GM12891 (cell line): Measurements from ENCODE around the gene SENP3.

Experiments used
- DNase-seq: peaks from one replicate; pipeline ENCODE4 v3.0.0; 2011; ENCODE audit warnings: low spot score; ENCODE audit not compliant: insufficient read length
- FAIRE-seq: peaks from 2 replicates; lab custom pipeline; 2011; peaks lifted over from hg19 to GRCh38; lab: Jason Lieb, UNC
- PAX5 ChIP-seq: IDR thresholded peaks from 2 replicates; pipeline ENCODE4 v1.6.1; 2011; ENCODE audit warnings: low read length, moderate library complexity, mild to moderate bottlenecking; ENCODE audit not compliant: insufficient read depth, severe bottlenecking
- POLR2A ChIP-seq: IDR thresholded peaks from 2 replicates; pipeline ENCODE4 v1.6.1; 2011; ENCODE audit warnings: low read depth, low read length, control low read depth
- POLR2AphosphoS5 ChIP-seq: IDR thresholded peaks from 2 replicates; pipeline ENCODE4 v1.6.1; 2011; ENCODE audit warnings: low read depth, low read length, control low read depth
- POU2F2 ChIP-seq: IDR thresholded peaks from 2 replicates; pipeline ENCODE4 v1.6.1; 2011; ENCODE audit warnings: low read depth, mild to moderate bottlenecking, control low read depth, low read length, moderate library complexity
- SPI1 ChIP-seq: IDR thresholded peaks from 2 replicates; pipeline ENCODE4 v1.6.1; 2011; ENCODE audit warnings: low read depth, low read length, control low read depth
- TAF1 ChIP-seq: IDR thresholded peaks from 2 replicates; pipeline ENCODE4 v1.6.1; 2011; ENCODE audit warnings: low read depth, low read length, control low read depth

SENP3 gene

DNA sequence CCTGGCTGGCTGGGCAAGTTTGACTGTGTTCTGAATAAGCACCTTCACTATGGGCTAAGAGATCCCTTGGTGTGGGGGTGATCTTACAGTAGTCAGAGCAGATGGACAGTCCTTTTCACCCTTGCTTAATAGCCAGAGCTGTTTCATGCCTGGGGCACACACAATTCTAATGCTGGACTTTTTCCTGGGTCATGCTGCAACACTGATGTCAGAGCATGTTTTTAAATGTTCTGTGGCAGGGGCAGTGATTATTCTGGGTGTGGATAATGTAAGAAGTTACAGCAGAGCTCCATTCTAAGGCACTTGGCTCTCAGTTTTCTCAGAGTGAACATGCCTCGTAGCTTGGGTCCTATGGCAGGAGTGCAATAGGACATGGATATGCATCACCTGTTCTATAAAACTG, 13.8 kb downstream of the SENP3 start:
- DNase-seq: no peak
- TF ChIP-seq PAX5 (no peak), POLR2AphosphoS5 (peak; percentile 53; the same call in 1 of the 2 replicates), POLR2A (peak; percentile 58; the same call in 1 of the 2 replicates), POU2F2 (no peak), TAF1 (no peak), SPI1 (no peak)
- FAIRE-seq: peak; percentile 57

DNA sequence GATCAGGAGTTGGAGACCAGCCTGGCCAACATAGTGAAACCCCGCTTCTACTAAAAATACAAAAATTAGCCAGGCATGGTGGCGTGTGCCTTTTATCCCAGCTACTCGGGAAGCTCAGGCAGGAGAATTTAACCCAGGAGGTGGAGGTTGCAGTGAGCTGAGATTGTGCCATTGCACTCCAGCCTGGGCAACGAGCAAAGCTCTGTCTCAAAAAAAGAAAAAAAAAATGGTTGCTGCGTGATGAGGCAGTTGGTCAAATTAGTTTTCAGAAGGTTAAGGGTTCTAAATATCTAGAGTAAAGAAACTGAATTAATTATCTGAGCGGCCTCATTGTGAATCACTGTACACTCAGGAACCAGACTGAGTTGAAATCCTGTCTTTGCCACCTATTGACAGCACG, 14.2 kb downstream of the SENP3 start:
- no peak for TF ChIP-seq POU2F2
- TF ChIP-seq SPI1: no peak
- TF ChIP-seq POLR2A: no peak
- no peak for TF ChIP-seq POLR2AphosphoS5
- TF ChIP-seq TAF1: no peak
- TF ChIP-seq PAX5: no peak
- DNase-seq: no peak
- FAIRE-seq: no peak

DNA sequence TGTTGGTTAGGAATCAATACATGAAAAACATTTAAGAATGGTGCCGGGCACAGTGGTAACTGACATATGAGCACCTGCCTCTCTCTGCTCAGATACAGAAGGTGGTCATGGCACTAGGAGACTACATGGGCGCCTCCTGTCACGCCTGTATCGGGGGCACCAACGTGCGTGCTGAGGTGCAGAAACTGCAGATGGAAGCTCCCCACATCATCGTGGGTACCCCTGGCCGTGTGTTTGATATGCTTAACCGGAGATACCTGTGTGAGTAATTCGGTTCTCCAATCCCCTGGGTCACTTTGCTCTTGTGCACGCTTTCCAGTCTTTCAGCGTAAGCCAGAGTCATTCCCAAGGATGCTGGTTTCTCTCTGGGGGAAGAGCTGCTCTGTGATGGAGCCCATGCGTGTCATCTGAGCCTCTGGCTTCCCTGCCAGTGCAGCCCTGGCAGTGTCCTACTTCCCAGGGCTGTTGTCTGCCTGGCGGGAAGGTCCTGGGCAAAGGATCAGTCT, 14.8 kb downstream of the SENP3 start:
- FAIRE-seq (no peak), DNase-seq (no peak)
- peak; percentile 87 for TF ChIP-seq POLR2AphosphoS5
- no peak; the same call in 1 of the 2 replicates for TF ChIP-seq POU2F2
- peak; percentile 46; the same call in 1 of the 2 replicates for TF ChIP-seq TAF1
- TF ChIP-seq POLR2A: peak; percentile 86

DNA sequence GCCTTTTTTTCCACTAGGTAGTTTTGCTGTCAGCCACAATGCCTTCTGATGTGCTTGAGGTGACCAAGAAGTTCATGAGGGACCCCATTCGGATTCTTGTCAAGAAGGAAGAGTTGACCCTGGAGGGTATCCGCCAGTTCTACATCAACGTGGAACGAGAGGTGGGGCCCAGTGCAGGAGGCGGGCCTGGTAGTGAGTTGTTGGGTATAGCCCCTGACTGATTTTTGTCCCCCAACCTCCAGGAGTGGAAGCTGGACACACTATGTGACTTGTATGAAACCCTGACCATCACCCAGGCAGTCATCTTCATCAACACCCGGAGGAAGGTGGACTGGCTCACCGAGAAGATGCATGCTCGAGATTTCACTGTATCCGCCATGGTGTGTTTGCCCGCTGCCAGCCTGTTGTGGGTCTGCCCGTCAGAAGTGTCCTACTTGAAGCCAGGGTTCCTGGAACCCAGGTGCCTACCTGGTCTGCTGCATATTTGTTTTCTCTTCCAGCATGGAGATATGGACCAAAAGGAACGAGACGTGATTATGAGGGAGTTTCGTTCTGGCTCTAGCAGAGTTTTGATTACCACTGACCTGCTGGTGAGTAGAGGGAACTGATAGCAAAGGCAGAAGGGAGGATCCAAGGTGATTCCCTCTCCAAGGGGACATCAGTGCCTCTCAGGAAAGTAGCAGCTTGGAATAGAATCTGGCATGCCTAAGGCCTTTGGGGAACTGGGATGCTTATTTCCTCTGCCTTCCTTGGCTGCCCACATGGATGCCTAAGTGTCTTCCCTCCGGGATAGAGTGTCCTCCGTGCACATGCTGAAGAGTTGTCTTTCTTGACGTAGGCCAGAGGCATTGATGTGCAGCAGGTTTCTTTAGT, 15.8 kb downstream of the SENP3 start:
- no peak for TF ChIP-seq TAF1
- no peak for TF ChIP-seq PAX5
- TF ChIP-seq SPI1: no peak
- no peak for TF ChIP-seq POU2F2
- TF ChIP-seq POLR2A: peak; percentile 42
- TF ChIP-seq POLR2AphosphoS5: peak; percentile 25
- FAIRE-seq: no peak
- no peak for DNase-seq

DNA sequence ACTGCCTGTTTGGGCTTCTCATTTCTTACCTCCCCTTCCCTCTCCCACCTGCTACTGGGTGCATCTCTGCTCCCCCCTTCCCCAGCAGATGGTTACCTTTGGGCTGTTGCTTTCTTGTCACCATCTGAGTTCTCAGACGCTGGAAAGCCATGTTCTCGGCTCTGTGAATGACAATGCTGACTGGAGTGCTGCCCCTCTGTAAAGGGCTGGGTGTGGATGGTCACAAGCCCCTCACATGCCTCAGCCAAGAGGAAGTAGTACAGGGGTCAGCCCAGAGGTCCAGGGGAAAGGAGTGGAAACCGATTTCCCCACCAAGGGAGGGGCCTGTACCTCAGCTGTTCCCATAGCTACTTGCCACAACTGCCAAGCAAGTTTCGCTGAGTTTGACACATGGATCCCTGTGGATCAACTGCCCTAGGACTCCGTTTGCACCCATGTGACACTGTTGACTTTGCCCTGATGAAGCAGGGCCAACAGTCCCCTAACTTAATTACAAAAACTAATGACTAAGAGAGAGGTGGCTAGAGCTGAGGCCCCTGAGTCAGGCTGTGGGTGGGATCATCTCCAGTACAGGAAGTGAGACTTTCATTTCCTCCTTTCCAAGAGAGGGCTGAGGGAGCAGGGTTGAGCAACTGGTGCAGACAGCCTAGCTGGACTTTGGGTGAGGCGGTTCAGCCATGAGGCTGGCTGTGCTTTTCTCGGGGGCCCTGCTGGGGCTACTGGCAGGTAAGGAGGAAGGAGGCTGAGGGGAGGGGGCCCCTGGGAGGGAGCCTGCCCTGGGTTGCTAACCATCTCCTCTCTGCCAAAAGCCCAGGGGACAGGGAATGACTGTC, 17.5 kb downstream of the SENP3 start, which contains the start of gene CD68:
Gene CD68, plus strand, starts transcription at position 638 of the 833 bp plus-strand sequence. Its CDS starts 40 bp downstream, at position 678.
- DNase-seq (peak; percentile 72), FAIRE-seq (peak; percentile 88)
- TF ChIP-seq POLR2AphosphoS5: peak; percentile 96; the same call in 1 of the 2 replicates
- TF ChIP-seq POU2F2: peak; percentile 95
- peak; percentile 91 for TF ChIP-seq POLR2A
- peak; percentile 98 for TF ChIP-seq SPI1
- TF ChIP-seq PAX5: no peak
- peak; percentile 81 for TF ChIP-seq TAF1

DNA sequence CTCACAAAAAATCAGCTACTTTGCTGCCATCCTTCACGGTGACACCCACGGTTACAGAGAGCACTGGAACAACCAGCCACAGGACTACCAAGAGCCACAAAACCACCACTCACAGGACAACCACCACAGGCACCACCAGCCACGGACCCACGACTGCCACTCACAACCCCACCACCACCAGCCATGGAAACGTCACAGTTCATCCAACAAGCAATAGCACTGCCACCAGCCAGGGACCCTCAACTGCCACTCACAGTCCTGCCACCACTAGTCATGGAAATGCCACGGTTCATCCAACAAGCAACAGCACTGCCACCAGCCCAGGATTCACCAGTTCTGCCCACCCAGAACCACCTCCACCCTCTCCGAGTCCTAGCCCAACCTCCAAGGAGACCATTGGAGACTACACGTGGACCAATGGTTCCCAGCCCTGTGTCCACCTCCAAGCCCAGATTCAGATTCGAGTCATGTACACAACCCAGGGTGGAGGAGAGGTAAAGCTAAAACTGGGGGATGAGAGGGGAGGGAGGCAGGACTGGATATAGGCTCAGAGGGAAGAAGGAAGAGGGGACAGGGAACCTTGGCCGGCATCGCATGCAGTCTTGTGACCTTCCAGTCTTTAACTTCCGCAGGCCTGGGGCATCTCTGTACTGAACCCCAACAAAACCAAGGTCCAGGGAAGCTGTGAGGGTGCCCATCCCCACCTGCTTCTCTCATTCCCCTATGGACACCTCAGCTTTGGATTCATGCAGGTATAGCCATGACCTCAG, 18.3 kb downstream of the SENP3 start:
- FAIRE-seq (no peak), DNase-seq (no peak)
- TF ChIP-seq POLR2AphosphoS5 (peak; percentile 78), TAF1 (no peak), POLR2A (peak; percentile 63; the same call in 1 of the 2 replicates)

DNA sequence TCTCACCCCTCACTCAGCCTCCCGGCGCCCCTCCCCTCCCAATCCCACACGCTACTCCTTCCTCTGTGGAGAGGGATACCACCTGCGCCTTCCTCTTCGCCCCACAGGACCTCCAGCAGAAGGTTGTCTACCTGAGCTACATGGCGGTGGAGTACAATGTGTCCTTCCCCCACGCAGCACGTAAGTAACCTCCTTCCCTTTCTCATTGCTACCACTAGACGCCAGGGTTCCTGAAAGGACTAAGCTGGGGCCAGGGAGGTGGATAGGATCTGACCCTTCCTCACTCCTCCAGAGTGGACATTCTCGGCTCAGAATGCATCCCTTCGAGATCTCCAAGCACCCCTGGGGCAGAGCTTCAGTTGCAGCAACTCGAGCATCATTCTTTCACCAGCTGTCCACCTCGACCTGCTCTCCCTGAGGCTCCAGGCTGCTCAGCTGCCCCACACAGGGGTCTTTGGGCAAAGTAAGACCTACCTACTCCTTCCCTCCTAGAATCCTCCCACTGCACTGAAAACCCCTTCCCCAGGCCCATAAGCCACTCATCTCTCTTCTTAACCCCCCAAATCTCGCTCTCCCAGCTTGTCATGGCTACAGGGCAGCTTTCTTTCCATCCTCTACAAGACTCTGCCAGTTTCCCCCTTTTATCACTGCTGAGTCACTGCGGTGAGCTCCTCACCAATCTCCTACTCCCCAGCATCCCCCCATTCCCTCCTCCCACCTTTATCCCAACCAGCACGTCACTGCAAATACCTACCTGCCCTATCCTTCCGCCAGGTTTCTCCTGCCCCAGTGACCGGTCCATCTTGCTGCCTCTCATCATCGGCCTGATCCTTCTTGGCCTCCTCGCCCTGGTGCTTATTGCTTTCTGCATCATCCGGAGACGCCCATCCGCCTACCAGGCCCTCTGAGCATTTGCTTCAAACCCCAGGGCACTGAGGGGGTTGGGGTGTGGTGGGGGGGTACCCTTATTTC, 19.2 kb downstream of the SENP3 start:
- peak; percentile 51; the same call in 1 of the 2 replicates for TF ChIP-seq POLR2A
- no peak for TF ChIP-seq POU2F2
- no peak for DNase-seq
- FAIRE-seq: no peak
